BLaER1 treated with 17β-estradiol and CSF1 and Interleukin-3, amounts not matched to agents 10 nM and 100 nM (cell line): ENCODE results near the gene FOXI3.
"Not testable (repeated sequence)": the region's sequence is repeated elsewhere in the genome, so short reads cannot be mapped to it uniquely, and the experiment has no call there.

Experiments
- H3K27ac ChIP-seq, 11 experiments: shearing (Covaris generic); formaldehyde crosslinking; 2 replicates each; pipeline ENCODE4 v1.8.1; 2022
- H3K27me3 ChIP-seq, 11 experiments: shearing (Covaris generic); formaldehyde crosslinking; 2 replicates each; pipeline ENCODE4 v1.8.1; 2022
- H3K36me3 ChIP-seq, 11 experiments: shearing (Covaris generic); formaldehyde crosslinking; 2 replicates each; pipeline ENCODE4 v1.8.1; 2022
- H3K4me1 ChIP-seq, 10 experiments: shearing (Covaris generic); formaldehyde crosslinking; 2 replicates each; pipeline ENCODE4 v1.8.1; 2022
- H3K4me2 ChIP-seq, 11 experiments: shearing (Covaris generic); formaldehyde crosslinking; 2 replicates each; pipeline ENCODE4 v1.8.1; 2022
- H3K4me3 ChIP-seq, 10 experiments: shearing (Covaris generic); formaldehyde crosslinking; 2 replicates each; pipeline ENCODE4 v1.8.1; 2022
- H3K9ac ChIP-seq, 11 experiments: shearing (Covaris generic); formaldehyde crosslinking; 2 replicates each; pipeline ENCODE4 v1.8.1; 2022
- H3K9me3 ChIP-seq, 11 experiments: shearing (Covaris generic); formaldehyde crosslinking; replicated peaks in 1 of 11; 2 replicates each; pipeline ENCODE4 v1.8.1; 2022
- H4K20me1 ChIP-seq, 11 experiments: shearing (Covaris generic); formaldehyde crosslinking; 2 replicates each; pipeline ENCODE4 v1.8.1; 2022
- Cebpa-rat ChIP-seq, 11 experiments: shearing (Covaris generic); IDR thresholded peaks; 2 replicates each; pipeline ENCODE4 v1.8.1; 2022

FOXI3 gene

GRCh38 chr2:88450186-88450585 lies 2.3 kb downstream of the FOXI3 start:
- H3K4me3 ChIP-seq: no peak overlapping the region
- peaks cover 0 to 47% (median 21%) of the 10 kb centered on the region in 11 experiments; a peak in 14 of 22 replicates for H4K20me1 ChIP-seq
- no peaks in the 10 kb centered on the region for H3K36me3 ChIP-seq

GRCh38 chr2:88448248-88448647 lies 4.2 kb downstream of the FOXI3 start:
- Histone ChIP-seq H3K9me3 (peaks cover 0 to 10% (median 0%) of the 10 kb centered on the region in 11 experiments; a peak in 1 of 22 replicates), H3K4me1 (peaks cover 0 to 10% (median 4%) of the 10 kb centered on the region in 10 experiments; a peak in 7 of 20 replicates), H4K20me1 (peaks cover 0 to 34% (median 20%) of the 10 kb centered on the region in 11 experiments; a peak in 14 of 22 replicates), H3K9ac (no peak overlapping the region), H3K4me2 (no peak overlapping the region), H3K36me3 (no peaks in the 10 kb centered on the region), H3K27ac (no peak overlapping the region), H3K4me3 (no peak overlapping the region), H3K27me3 (peaks cover 51 to 60% (median 55%) of the 10 kb centered on the region in 11 experiments)
- no peak for TF ChIP-seq Cebpa-rat (IDR thresholded peaks at IDR 0.05)

More at GRCh38 chr2:88450186-88450585, 2.3 kb downstream of the FOXI3 start:
- Histone ChIP-seq H3K9ac (no peak overlapping the region), H3K27me3 (peaks cover 69 to 78% (median 73%) of the 10 kb centered on the region in 11 experiments), H3K27ac (no peak overlapping the region), H3K4me1 (peaks cover 0 to 10% (median 4%) of the 10 kb centered on the region in 10 experiments; a peak in 7 of 20 replicates), H3K9me3 (peaks cover 0 to 10% (median 0%) of the 10 kb centered on the region in 11 experiments; a peak in 1 of 22 replicates), H3K4me2 (no peak overlapping the region)
- TF ChIP-seq Cebpa-rat (IDR thresholded peaks at IDR 0.05): no peak

GRCh38 chr2:88443353-88443938 lies 9.0 kb downstream of the FOXI3 start:
- no peak overlapping the region for H3K4me2 ChIP-seq
- H3K27me3 ChIP-seq: peaks cover 3 to 12% (median 7%) of the 10 kb centered on the region in 11 experiments; a peak in 17 of 22 replicates
- TF ChIP-seq Cebpa-rat (IDR thresholded peaks at IDR 0.05): no peak
- no peaks in the 10 kb centered on the region for H3K9me3 ChIP-seq
- H3K4me3 ChIP-seq: no peak overlapping the region
- no peak overlapping the region for H3K27ac ChIP-seq
- no peak overlapping the region for H3K9ac ChIP-seq
- no peaks in the 10 kb centered on the region for H3K4me1 ChIP-seq
- no peaks in the 10 kb centered on the region for H3K36me3 ChIP-seq
- H4K20me1 ChIP-seq: peaks cover 0 to 3% (median 0%) of the 10 kb centered on the region in 11 experiments; a peak in 2 of 22 replicates

GRCh38 chr2:88442473-88442872 lies 10.0 kb downstream of the FOXI3 start:
- H3K36me3 ChIP-seq: no peaks in the 10 kb centered on the region

GRCh38 chr2:88442061-88442460 lies 10.4 kb downstream of the FOXI3 start:
- no peak for TF ChIP-seq Cebpa-rat (IDR thresholded peaks at IDR 0.05)
- Histone ChIP-seq H3K4me1 (no peaks in the 10 kb centered on the region), H4K20me1 (no peaks in the 10 kb centered on the region), H3K27me3 (no peaks in the 10 kb centered on the region), H3K9ac (no peak overlapping the region), H3K9me3 (no peaks in the 10 kb centered on the region), H3K27ac (no peak overlapping the region), H3K4me2 (no peak overlapping the region), H3K4me3 (no peak overlapping the region), H3K36me3 (no peaks in the 10 kb centered on the region)

More at GRCh38 chr2:88442473-88442872, 10.0 kb downstream of the FOXI3 start:
- Histone ChIP-seq H3K9me3 (no peaks in the 10 kb centered on the region), H3K27me3 (peaks cover 0 to 2% (median 0%) of the 10 kb centered on the region in 11 experiments; a peak in 1 of 22 replicates), H3K4me3 (no peak overlapping the region), H4K20me1 (no peaks in the 10 kb centered on the region), H3K4me1 (no peaks in the 10 kb centered on the region), H3K27ac (no peak overlapping the region), H3K4me2 (no peak overlapping the region), H3K9ac (no peak overlapping the region)
- TF ChIP-seq Cebpa-rat (IDR thresholded peaks at IDR 0.05): no peak

- Histone ChIP-seq H3K4me3 (no peak overlapping the region), H3K36me3 (no peaks in the 10 kb centered on the region), H3K27me3 (no peaks in the 10 kb centered on the region), H3K9ac (no peak overlapping the region), H4K20me1 (no peaks in the 10 kb centered on the region), H3K4me1 (no peaks in the 10 kb centered on the region), H3K9me3 (no peaks in the 10 kb centered on the region), H3K27ac (no peak overlapping the region), H3K4me2 (no peak overlapping the region)
- TF ChIP-seq Cebpa-rat (IDR thresholded peaks at IDR 0.05): no peak
Measured at GRCh38 chr2:88437010-88437409, 15.5 kb downstream of the FOXI3 start.

- Histone ChIP-seq H4K20me1 (no peaks in the 10 kb centered on the region), H3K36me3 (no peaks in the 10 kb centered on the region), H3K27ac (no peak overlapping the region), H3K4me1 (no peaks in the 10 kb centered on the region), H3K4me3 (no peak overlapping the region), H3K9me3 (no peaks in the 10 kb centered on the region), H3K27me3 (no peaks in the 10 kb centered on the region), H3K4me2 (no peak overlapping the region), H3K9ac (no peak overlapping the region)
- TF ChIP-seq Cebpa-rat (IDR thresholded peaks at IDR 0.05): no peak
Measured at GRCh38 chr2:88429929-88430328, 22.6 kb downstream of the FOXI3 start.

- H3K9ac ChIP-seq: no peak overlapping the region
- H3K27me3 ChIP-seq: no peaks in the 10 kb centered on the region
- H3K9me3 ChIP-seq: no peaks in the 10 kb centered on the region
- H3K4me2 ChIP-seq: no peak overlapping the region
- no peak overlapping the region for H3K27ac ChIP-seq
- H4K20me1 ChIP-seq: no peaks in the 10 kb centered on the region
- no peaks in the 10 kb centered on the region for H3K36me3 ChIP-seq
- TF ChIP-seq Cebpa-rat (IDR thresholded peaks at IDR 0.05): no peak
- no peaks in the 10 kb centered on the region for H3K4me1 ChIP-seq
- no peak overlapping the region for H3K4me3 ChIP-seq
Measured at GRCh38 chr2:88423733-88424132, 28.8 kb downstream of the FOXI3 start.

- H3K4me1 ChIP-seq, H3K9ac ChIP-seq, H4K20me1 ChIP-seq, H3K4me3 ChIP-seq, H3K4me2 ChIP-seq, H3K36me3 ChIP-seq, H3K9me3 ChIP-seq, H3K27ac ChIP-seq, H3K27me3 ChIP-seq: not testable (repeated sequence)
Measured at GRCh38 chr2:88419051-88419450, 33.4 kb downstream of the FOXI3 start.

GRCh38 chr2:88416016-88416663 lies 36.4 kb downstream of the FOXI3 start:
- TF ChIP-seq Cebpa-rat (IDR thresholded peaks at IDR 0.05): no peak
- Histone ChIP-seq H3K27ac (no peak overlapping the region), H4K20me1 (no peaks in the 10 kb centered on the region), H3K4me2 (no peak overlapping the region), H3K27me3 (no peaks in the 10 kb centered on the region), H3K9ac (no peak overlapping the region), H3K4me3 (no peak overlapping the region), H3K36me3 (no peaks in the 10 kb centered on the region), H3K9me3 (no peaks in the 10 kb centered on the region), H3K4me1 (no peaks in the 10 kb centered on the region)

GRCh38 chr2:88408870-88409269 lies 43.6 kb downstream of the FOXI3 start:
- not testable (repeated sequence) for H3K36me3 ChIP-seq, H3K4me3 ChIP-seq, H3K27me3 ChIP-seq, H3K4me1 ChIP-seq, H3K27ac ChIP-seq, H3K9me3 ChIP-seq, H3K9ac ChIP-seq, H3K4me2 ChIP-seq, H4K20me1 ChIP-seq
